HG02623 (cell line): ENCODE measurements around the gene RAD9A.

Experiments
- ATAC-seq: cut with Tn5 transposase; IDR thresholded peaks from one replicate; pipeline ENCODE4 v1.9.1; 2021; ENCODE audit warnings: moderate library complexity; ENCODE audit not compliant: unreplicated experiment

The RAD9A gene

DNA sequence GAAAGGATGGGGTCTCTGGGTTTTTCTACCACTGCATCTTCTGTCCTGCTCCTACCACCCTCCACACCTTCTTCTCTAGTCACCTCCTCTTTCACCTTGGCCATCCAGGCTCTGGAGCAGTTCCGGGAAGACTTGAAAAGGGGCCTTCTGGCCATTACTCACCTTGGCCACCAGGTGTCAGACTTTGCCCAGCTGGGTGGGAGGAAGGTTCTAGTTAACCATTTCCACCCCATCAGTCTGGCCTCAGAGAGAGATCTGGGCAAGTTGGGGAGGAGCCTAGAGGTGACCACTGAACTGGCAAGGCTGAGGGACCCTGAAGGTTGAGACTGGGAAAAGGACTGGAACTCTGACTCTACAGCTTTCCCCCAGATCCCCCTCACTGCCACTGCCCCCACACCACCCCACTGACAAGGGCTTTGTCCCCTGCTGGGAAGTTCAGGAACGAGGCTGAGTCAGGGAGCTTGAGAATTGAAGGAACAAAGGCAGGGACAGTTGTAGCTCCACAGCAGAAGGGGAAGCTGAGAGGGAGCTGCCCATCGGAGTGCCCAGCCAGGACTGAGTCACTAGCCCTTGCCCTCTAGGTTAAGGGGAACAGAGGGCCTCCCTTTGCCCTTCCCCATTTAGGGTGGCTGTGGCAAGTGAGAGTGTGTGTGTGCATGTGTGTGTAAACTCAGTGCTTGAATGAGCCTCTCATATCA, 34.8 kb upstream of the RAD9A start:
- no peak for ATAC-seq

DNA sequence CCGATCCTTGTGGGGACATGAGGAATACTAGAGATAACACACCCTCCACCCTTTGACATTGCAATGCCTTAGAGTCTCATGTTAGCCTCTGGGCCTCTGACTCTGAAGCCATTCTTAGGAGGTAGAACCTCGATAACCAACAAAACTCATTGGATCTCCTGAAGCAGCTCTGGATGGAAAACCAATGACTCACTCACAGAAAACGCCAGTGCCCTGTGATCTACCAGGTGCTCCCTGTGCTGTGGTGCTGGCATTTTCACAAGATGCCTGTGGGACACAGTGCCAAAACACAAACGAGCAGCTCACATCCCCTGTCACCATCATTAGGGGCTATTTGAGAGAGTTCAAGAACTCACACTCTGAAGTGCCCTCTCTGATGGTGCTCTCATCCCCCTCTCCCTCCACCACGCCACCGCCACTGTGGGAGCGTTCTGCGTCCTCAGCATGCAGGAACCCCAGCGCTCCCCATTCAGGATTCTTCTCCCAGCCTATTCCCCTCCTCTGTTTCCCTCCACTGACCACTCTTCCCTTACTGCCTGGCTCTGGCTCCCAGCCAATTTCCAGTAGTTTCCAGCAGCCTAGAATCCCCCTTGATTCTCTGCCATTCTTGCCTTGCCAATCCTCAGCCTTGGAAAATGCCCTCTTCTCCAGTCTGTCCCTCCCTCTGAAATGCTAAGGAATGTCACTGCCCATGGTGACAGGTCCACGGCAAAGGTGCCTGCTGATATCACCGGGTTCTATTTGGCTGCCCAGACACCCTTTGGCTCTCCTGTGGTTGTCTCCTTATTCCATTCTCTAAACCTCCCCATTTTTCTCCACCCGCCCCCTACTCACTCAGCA, 33.7 kb upstream of the RAD9A start:
- no peak for ATAC-seq

DNA sequence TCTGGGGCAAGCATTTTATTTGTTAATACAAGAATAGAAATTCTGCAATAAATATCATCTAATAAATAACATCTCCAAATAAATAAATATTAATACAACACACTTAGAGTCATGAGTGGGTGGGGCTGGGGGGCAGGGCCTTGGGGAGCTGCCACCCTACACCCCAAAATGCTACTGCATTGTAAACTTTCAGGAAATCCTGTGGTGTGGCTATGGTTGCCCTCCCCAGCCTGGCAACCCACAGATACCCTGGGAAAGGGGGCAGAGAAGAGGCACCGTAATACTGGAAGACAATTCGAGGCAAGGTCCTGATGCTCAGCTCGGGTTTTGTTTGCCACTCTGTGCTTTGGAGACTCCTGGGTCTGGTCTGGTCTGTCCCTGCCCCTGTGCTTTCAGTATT, 27.6 kb upstream of the RAD9A start:
- no peak for ATAC-seq

DNA sequence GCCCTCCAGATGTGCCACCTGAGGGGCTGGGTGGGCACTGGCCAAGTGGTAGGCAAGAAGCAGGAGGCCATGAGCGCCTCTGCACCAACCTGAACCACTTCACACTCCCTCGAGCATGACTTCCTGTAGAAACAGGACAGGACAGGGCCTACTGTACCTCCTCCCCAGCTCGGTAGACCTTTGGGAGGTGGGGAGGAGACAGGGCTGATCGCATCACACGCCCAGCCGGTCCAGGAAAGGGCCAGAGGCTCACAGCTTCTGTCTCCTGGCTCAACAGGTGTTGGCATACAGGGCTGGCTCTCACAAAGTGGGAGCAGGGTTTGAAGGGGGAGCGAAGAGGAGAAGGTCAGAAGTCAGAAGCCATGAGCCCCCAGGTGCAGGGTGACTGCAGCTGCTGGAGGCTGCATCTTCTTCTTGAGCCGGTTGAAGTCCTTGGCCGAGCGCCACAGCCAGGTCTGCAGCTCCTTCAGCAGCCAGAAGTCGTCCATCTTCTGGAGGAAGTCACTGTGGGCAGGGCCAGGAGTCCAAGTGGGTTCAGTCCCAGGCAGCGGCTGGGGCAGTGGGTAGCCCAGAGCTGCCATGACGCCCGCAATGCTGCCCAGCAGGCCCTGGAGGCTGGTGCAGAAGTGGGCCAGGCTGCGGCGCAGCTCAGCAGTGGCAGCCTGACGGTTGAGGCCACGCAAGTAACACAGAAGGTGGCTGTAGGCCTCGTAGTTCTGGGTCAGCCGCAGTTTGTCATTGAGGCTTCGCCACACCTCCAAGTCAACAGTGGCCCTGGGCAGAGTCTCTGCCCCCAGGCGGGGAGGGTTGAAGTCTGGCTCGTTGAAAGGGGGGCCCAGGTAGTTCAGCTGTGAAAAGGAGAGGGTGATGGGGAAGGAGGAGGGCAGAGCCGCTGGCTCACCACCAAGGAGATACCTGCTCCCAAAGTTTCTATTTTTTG, 26.7 kb upstream of the RAD9A start:
- no peak for ATAC-seq

DNA sequence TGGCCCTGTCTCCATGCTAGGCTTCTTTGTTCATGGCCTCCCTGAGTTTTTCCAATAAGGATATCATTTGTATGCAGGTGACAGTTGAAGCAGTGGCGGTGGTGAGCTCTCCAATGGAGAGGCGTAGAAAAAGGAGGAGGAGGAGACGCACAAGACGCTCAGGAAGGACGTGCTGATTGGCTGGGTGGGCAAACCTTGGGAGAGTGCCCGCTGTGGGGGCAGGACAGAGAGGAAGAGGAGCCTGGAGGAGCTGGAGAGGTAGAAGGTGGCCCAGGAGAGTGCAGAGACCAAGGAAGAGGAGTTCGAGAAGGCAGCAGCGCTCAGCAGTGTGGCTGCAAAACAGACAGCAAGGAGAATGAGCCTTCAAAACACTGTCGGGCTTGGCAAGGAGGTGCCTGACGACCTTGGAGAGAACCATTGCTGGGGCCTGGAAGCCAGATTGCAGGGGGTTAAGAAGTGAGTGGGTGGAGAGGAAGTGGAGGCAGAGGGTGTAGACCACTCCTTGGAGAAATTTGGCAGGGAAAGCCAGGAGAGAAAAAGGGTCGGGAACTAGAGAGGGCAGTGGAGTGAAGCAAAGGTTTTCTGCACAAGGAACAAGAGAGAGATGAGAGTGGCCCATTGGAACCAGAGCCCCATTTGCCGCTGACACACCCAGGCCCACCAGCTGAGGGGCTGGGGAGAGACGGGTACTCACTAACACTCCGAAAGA, 25.9 kb upstream of the RAD9A start:
- ATAC-seq, result no peak

DNA sequence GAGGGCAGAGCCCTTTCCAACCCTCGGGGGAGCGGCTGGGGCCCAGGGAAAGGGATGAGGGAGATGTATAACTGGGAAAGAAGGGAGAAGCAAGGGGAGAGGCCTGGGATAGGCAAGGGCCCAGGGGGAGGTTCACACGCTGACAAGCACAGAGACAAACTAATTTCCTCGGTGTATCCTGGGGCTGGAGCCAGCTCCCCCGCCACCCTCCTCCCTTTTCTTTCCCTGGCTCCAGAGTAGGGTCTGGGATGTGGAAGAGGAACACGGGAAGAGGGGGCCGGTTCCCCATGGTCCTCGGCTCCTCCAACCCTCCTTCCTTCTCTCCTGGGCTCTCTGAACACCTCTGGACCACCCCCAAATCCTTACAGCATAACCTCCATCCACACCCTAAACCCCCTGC, 25.2 kb upstream of the RAD9A start:
- ATAC-seq, result no peak

DNA sequence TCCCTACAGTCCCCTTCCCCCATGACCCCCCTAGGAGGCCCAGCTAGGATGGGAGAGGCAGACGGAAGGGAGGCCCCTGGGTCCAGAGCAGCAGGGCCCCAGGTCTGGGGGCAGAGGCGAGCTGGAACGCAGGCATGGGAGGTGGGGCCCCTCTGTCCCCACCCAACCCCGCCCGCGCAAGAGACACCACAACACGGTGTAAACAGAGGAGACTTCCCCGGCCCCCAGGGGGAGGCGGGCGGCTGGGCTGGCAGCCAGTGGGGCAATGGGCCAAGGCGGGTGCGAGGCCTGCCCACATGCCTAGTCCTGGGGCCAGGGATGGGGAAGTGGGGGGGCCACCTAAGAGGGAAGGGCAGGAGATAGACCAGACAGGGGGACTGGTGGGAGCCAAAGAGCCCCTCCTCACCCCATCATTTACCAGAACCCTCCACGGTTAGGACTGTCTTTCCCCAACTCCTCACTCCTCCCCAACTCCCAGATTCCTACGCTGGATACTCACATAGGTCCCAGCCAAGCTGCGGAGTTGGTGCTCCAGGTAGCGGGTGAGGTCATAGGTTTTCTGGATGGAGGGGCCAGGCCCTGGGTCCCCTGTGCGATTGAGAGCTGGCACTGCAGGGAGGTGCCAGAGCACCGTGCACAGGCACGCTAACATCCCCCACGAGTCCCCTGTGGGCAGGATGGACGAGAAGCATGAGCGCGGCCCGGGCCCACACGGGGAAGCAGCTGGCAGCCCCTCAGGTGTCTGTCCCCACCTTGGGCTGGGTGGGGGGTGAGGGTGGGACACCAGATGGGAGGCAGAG, 24.6 kb upstream of the RAD9A start:
- ATAC-seq, result no peak

DNA sequence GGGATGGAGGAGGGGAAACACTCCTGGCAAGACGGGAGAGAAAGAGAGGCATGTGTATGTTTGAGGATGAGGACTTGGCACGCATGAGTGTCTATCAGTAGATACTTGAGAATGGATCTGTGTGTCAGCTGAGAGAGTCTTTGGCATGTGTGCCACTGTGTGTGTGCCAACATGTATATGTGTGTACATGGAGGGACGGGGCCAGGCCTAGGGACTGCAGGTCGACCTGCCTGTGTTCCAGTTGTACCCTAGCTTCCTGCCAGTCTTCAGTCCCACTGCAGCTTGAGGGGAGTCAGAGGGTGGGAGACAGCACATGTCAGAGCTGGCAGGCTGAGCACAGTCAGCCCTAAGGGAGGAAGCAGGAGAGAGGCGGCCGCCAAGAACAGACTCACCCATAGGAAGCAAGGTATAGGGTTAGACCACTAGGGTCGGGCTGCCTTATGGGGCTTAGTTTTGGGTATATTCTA, 24.0 kb upstream of the RAD9A start:
- ATAC-seq, result no peak

DNA sequence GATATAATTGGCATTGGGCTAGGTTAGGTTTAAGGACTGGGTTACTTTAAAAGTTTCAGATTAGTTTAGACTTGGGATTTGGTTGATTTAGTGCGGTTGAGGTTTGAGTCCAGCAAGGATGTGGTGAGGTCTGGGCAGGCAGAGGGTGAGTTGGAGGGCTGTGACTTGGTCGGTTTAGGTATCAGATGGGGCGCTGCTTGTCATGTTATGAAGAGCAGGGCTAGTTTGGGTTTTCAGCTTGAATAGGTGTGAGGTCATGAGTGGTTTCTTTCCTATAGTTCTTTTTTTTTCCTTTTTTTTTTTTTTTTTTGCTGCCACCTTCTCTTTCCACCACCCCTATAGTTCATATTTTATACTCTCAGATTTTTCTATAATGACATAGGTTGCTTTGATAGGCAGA, 23.2 kb upstream of the RAD9A start:
- ATAC-seq, result no peak

DNA sequence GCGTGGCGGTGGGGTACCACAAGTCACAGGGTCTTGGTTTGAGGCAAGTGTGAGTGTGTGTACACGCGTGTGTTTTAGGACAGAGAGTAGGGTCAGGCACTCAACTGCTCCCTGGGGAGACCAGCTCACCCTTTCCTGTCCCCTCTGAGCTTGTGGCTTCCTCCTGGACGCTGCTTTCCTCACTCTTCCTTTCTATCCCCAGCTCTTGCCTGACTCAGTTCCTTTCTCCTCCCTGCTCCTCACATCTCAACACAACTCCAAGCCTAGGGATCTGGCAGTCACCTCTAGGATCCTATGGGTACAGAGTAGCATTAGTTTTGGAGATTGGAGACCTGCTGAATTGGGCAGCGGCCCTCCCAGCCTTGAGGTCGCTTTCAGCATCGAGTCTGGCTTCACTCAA, 22.5 kb upstream of the RAD9A start:
- ATAC-seq, result no peak

DNA sequence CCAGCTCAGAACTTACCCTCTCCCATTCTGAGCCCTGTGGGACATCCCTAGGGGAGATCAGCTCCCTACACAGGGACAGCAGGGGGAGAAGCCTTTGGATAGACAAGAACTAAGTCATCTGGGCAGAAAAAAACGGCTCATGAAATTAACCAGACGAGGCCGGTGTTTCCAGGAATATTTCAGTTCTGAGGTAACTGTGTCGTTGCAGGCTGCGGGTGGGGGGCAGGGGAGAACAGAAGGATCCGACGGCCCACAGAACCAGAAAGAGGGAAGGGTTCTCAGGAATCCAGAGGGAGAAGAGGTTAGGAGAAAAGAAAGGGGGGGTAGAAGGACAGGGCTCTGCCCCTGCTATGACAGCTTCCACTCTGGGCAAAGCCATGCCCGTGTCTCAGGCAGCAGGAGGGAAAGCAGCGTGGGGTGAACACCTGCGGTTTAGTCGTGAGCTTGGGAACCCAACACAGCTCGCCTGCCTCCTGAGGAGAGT, 21.9 kb upstream of the RAD9A start:
- ATAC-seq, result no peak

DNA sequence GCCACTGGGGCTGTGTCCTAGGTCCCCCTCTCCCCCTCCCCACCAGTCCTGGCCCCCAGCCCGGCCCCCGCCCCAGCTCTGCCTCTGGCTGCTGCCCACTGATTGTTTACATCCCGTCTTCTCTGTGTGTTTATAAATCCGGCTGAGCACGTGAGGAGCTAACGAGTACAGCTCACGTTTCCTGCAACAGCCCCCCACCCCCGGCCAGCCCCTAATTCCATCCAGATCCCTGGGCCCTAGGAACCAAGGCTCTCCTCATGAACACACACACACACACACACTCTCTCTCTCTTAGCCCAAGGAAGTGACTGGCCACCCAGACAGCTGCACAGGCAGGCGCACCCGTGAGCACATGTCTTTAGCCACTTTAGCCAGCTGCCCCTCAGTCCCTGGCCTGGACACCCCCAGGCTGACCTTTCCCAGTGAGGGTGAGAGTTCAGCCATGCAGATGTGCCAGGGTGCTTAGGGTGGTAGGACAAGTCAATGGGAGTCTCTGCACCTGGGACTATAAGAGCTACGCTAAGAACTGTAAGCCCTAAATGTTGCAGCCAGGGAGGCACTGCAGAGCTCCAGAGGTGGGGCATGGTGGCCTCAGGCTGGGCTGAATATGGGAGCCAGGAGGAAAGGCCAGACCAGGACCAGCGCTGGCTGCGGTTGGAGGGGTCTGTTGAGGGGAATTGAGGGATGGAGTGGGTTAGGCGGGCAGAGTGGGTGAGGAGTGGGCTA, 21.3 kb upstream of the RAD9A start:
- ATAC-seq, result no peak

DNA sequence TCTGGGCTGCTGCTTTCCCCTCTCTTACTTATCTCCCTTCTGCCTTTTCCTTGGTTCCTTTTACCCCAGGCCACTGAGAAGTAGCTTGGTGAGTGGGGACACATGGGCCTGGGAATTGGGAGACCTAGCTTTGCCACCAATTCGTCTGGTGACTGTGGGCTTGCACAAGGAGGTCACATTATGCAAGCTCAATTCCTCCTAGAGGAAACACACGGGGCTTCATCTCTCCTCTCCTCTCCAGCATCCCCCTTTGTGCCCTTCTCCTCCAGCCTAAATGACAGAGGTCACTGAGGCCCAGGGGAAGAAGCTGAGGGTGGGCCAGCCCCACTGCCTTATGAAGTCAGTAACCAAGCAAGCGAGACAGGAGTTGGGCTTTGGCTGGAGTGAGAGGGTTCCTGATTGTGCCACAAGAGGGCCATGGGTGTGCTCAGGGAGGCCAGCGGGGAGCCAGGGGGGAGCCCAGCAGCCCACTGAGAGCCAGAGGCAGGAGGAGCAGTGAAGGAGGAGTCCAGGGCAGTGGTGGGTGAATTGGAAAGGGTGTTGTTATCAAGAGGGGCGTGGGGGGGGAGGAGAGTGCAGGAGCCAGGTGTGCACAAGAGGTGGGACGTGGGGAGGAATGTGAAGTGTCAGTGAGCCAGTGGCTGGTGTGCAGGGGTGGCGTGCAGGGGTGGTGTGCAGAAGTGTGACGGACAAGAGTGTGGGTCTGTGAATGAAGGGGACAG, 20.4 kb upstream of the RAD9A start:
- no peak for ATAC-seq

DNA sequence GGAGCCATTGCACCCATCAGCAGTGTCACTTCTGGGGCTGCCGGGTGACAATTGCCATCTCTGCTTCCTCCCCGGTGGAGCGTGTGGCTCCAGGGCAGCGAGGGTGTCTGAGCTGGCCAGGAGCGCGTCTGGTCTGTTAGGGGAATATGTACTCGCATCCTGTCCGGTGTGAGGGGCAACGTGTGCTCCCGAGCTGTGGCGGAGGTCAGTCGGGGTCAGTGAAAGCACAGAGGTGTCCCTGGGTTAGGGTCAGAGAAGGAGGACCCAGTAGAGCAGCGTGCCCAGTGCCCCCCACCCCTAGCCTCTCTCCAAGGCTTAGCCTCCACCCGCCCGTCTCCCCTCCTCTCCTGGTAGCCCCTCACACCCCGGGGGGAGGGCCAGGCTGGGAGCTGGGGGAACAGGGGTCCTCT, 19.9 kb upstream of the RAD9A start:
- ATAC-seq, result no peak

DNA sequence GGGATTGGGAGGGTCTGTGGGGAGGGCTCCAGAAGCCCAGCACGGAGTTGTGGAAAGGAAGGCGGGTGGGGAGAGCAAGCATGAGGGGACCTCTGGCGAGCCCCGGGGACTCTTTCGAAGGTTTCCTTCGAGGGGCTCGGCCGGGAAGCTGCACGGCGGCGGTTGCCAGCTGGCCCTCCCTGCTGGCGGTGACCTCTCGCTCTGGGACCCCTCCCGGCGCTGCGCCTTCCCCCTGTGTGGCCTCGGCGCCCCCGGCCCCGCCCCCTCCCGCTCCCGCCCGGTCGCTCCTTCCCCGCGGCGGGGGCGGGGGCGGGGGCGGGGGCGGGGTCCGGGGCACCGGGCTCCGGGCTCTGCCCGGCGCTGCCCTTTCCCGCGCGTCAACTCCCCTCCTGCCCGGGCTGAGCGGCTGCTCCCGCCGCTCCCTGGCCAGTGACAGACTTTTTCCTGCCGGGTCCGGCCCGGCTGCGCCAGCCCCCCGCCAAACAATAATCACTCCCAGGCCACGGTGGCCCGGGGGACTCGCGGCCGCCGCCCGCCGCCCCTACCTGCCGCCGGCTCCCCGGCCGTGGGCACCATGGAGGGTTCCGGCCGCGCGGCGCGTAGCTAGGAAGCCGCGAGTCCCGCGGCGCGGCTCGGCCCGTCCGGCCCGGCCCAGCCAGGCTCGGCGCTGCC, 19.3 kb upstream of the RAD9A start:
- no peak for ATAC-seq

DNA sequence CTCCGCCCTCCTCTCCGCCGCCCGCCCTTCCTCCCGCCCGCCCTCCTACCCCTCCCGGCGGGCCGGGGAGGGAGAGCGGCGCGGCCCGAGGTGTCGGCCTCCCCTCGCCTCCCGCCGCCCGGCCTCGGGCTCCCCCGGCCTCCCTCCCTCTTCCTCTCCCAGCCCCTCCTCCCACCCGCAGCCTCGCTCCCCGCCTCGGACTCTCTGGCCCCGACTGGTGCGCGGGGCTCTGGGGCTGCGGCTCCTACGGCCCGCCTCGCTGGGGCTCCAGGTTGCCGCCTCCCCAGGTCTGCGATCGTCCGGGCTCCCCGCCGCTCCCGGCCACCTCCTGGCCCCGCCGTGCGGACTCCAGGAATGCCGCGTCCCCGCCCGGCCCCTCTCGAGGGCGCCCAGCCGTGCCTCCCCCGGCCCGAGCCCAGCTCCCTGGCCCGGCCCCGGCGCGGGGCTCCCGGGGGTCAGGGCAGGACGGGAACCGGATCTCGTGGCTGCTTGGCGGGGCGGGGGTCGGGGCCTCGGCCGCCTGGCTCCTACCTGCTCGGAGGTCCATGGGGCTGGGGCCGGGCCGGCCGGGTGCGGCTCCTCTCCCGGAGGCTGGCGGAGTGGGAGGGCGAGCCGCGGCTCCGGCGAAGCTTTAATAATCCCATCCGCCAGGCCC, 18.7 kb upstream of the RAD9A start, which contains the start of gene CLCF1:
CLCF1 (minus strand) TSS at position 606 of the 655 bp plus-strand sequence; CDS start at position 547, 59 bp downstream.
- no peak for ATAC-seq
